NB4 (cell line): ENCODE results near the gene BRME1.
A peak's percentile ranks its signal among the peaks of the same experiment; 100 is the strongest.

ENCODE experiments used
- DNase-seq: peaks from one replicate; pipeline ENCODE4 v3.0.0; 2010; ENCODE audit warnings: low read depth
- H3K4me3 ChIP-seq: one replicate; pipeline ENCODE4 v1.5.1; 2011; ENCODE audit warnings: mild to moderate bottlenecking, low read depth, low read length, moderate library complexity
- CTCF ChIP-seq: IDR thresholded peaks from one replicate; pipeline ENCODE4 v1.5.1; 2012; ENCODE audit warnings: low read depth, low read length
- MAX ChIP-seq: IDR thresholded peaks from 2 replicates; pipeline ENCODE4 v1.6.1; 2011; ENCODE audit warnings: low read depth, low read length
- MYC ChIP-seq: IDR thresholded peaks from 2 replicates; pipeline ENCODE4 v1.6.1; 2011; ENCODE audit warnings: low read depth, low read length
- POLR2A ChIP-seq: IDR thresholded peaks from 2 replicates; pipeline ENCODE4 v1.6.1; 2011; ENCODE audit warnings: mild to moderate bottlenecking; ENCODE audit not compliant: insufficient read length; ENCODE audit errors: extremely low read depth

Gene BRME1

GRCh38 chr19:13882419-13882795 lies 23.5 kb downstream of the BRME1 start:
- H3K4me3 ChIP-seq: no peak overlapping the region
- DNase-seq: no peak
- TF ChIP-seq POLR2A (no peak), MYC (no peak), CTCF (no peak), MAX (no peak)

GRCh38 chr19:13881692-13882418 lies 24.1 kb downstream of the BRME1 start:
- peak; percentile 76 for DNase-seq
- H3K4me3 ChIP-seq: no peak overlapping the region
- TF ChIP-seq MAX (peak; percentile 42; the same call in 1 of the 2 replicates), POLR2A (no peak), CTCF (no peak), MYC (peak; percentile 28; the same call in 1 of the 2 replicates)

GRCh38 chr19:13881251-13881691 lies 24.6 kb downstream of the BRME1 start:
- TF ChIP-seq CTCF: no peak
- TF ChIP-seq MYC: no peak
- TF ChIP-seq POLR2A: no peak
- TF ChIP-seq MAX: no peak
- DNase-seq: peak; percentile 73
- H3K4me3 ChIP-seq: no peak overlapping the region

- H3K4me3 ChIP-seq: no peak overlapping the region
- DNase-seq: peak; percentile 95
- TF ChIP-seq POLR2A (no peak), MAX (peak; percentile 78), MYC (peak; percentile 67), CTCF (peak; percentile 94)
These were observed 25.6 kb downstream of the BRME1 start for GRCh38 chr19:13880059-13881043.

- H3K4me3 ChIP-seq: no peak overlapping the region
- no peak for DNase-seq
- TF ChIP-seq MAX (no peak), POLR2A (no peak), MYC (no peak), CTCF (no peak)
These were observed 28.6 kb downstream of the BRME1 start for GRCh38 chr19:13877303-13877702.
